Measurements from ENCODE around the gene DPH2. TPM values are rescaled to one million over a fixed set of nuclear protein-coding genes. Genes with fewer than 3 reads are reported as not detected.

Gene DPH2
- total RNA-seq, 4 donors from 2014 or later = 27.8 to 64.4 (median 39.8) TPM

- H3K4me1 ChIP-seq = peaks cover 63% of the 10 kb centered on the region
- TF ChIP-seq CTCF (IDR thresholded peaks at IDR 0.05) (no peak), POLR2AphosphoS5 (IDR thresholded peaks at IDR 0.05) (no peak), POLR2A (IDR thresholded peaks at IDR 0.05) (no peak)
- peak overlapping the region; percentile 95 for H3K27ac ChIP-seq
- H3K4me3 ChIP-seq = peak overlapping the region; percentile 90
- under 1% methylated on average over 34 of the region's 34 CpGs for WGBS
- no peaks in the 10 kb centered on the region for H3K9me3 ChIP-seq
- DNase-seq (ENCODE audit: low spot score in 2 of 2) = peak; percentile 84 to 90
- H3K27me3 ChIP-seq = no peaks in the 10 kb centered on the region
- peaks cover 24% of the 10 kb centered on the region for H3K36me3 ChIP-seq
Observed at GRCh38 chr1:43975249-43975961, 5.6 kb downstream of the DPH2 start.

DNA sequence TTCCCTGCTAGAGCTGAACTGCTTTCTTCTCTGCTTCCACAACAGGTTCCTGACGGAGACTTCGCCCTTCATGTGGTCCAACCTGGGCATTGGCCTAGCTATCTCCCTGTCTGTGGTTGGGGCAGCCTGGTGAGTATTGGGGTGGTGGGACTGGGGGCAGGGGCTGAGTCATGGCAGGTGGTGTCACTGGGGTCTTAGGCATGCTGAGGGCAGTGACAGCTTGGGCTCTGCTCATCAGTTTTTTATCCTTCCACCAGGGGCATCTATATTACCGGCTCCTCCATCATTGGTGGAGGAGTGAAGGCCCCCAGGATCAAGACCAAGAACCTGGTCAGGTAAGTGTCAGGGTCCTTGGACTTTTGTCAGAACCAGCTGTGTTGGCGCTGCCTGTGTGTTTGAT is 6.2 kb downstream of the DPH2 start:
- Histone ChIP-seq H3K36me3 (peaks cover 24% of the 10 kb centered on the region), H3K27ac (no peak overlapping the region), H3K27me3 (no peaks in the 10 kb centered on the region), H3K4me1 (peaks cover 63% of the 10 kb centered on the region), H3K9me3 (no peaks in the 10 kb centered on the region), H3K4me3 (peak overlapping the region; percentile 90)
- WGBS = 77% methylated on average over 4 of the region's 4 CpGs
- TF ChIP-seq EP300 (IDR thresholded peaks at IDR 0.05) (no peak), CTCF (IDR thresholded peaks at IDR 0.05) (no peak), POLR2AphosphoS5 (IDR thresholded peaks at IDR 0.05) (no peak), POLR2A (IDR thresholded peaks at IDR 0.05) (no peak)
- DNase-seq (ENCODE audit: low spot score in 2 of 2) = no peak

- no peak overlapping the region for H3K27ac ChIP-seq
- WGBS = 91% methylated on average over 8 of the region's 8 CpGs
- H3K4me1 ChIP-seq = peaks cover 62% of the 10 kb centered on the region
- H3K9me3 ChIP-seq = no peaks in the 10 kb centered on the region
- TF ChIP-seq POLR2AphosphoS5 (IDR thresholded peaks at IDR 0.05) (no peak), POLR2A (IDR thresholded peaks at IDR 0.05) (no peak), EP300 (IDR thresholded peaks at IDR 0.05) (no peak), CTCF (IDR thresholded peaks at IDR 0.05) (no peak)
- peaks cover 22% of the 10 kb centered on the region for H3K36me3 ChIP-seq
- H3K4me3 ChIP-seq = no peak overlapping the region
- no peak for DNase-seq (ENCODE audit: low spot score in 2 of 2)
- no peaks in the 10 kb centered on the region for H3K27me3 ChIP-seq
Observed at GRCh38 chr1:43976890-43977289, 7.1 kb downstream of the DPH2 start.

DNA sequence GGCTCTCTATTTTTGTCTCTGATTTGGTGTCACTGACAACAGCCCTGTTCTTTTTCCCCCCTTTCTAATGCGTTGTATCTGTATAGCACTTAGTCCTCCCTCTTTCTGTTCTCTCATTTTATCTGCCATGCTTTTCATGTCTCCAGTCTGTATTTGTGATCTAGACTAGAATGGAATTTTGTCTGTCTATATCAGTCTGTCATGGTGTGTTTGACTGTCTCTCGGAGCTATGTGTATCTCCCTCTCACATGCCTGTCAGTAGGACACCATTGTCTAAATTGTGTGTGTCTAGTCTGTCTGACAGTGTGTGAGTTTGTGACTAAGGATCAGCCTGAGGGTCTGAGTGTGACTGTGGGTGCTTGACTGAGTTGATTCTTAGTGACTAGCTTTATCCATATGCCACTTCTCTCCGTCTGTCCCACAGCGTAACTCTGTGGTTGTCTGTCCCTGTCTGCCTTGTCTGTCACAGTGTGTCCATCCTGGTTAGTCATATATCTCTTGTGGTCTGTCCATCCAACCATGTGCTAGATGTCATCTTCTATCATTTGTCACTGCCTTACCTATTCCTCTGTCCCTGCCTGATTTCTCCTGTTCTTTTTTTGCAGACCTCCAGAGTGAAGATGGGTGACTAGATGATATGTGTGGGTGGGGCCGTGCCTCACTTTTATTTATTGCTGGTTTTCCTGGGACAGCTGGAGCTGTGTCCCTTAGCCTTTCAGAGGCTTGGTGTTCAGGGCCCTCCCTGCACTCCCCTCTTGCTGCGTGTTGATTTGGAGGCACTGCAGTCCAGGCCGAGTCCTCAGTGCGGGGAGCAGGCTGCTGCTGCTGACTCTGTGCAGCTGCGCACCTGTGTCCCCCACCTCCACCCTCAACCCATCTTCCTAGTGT is 7.8 kb downstream of the DPH2 start:
- no peak overlapping the region for H3K4me3 ChIP-seq
- no peaks in the 10 kb centered on the region for H3K9me3 ChIP-seq
- no peaks in the 10 kb centered on the region for H3K27me3 ChIP-seq
- TF ChIP-seq POLR2A (IDR thresholded peaks at IDR 0.05) (no peak), EP300 (IDR thresholded peaks at IDR 0.05) (no peak), CTCF (IDR thresholded peaks at IDR 0.05) (no peak), POLR2AphosphoS5 (IDR thresholded peaks at IDR 0.05) (no peak)
- H3K4me1 ChIP-seq = peaks cover 62% of the 10 kb centered on the region
- 83% methylated on average over 8 of the region's 9 CpGs for WGBS
- peaks cover 15% of the 10 kb centered on the region for H3K36me3 ChIP-seq
- DNase-seq (ENCODE audit: low spot score in 2 of 2) = no peak
- no peak overlapping the region for H3K27ac ChIP-seq

- H3K27ac ChIP-seq = no peak overlapping the region
- no peaks in the 10 kb centered on the region for H3K9me3 ChIP-seq
- H3K27me3 ChIP-seq = no peaks in the 10 kb centered on the region
- H3K4me1 ChIP-seq = peaks cover 62% of the 10 kb centered on the region
- WGBS = 63% methylated on average over 4 of the region's 5 CpGs
- TF ChIP-seq POLR2AphosphoS5 (IDR thresholded peaks at IDR 0.05) = no peak
- no peak for TF ChIP-seq EP300 (IDR thresholded peaks at IDR 0.05)
- TF ChIP-seq POLR2A (IDR thresholded peaks at IDR 0.05) = no peak
- no peak for TF ChIP-seq CTCF (IDR thresholded peaks at IDR 0.05)
- H3K4me3 ChIP-seq = no peak overlapping the region
- peaks cover 13% of the 10 kb centered on the region for H3K36me3 ChIP-seq
- DNase-seq (ENCODE audit: low spot score in 2 of 2) = no peak
Observed at GRCh38 chr1:43978264-43978550, 8.4 kb downstream of the DPH2 start.
